HG03097 (cell line): ENCODE data around the gene IGF1.
"Not testable (repeated sequence)": the region's sequence is repeated elsewhere in the genome, so short reads cannot be mapped to it uniquely, and the experiment has no call there.

Experiments used
- ATAC-seq: cut with Tn5 transposase; IDR thresholded peaks from one replicate; pipeline ENCODE4 v1.9.1; 2021; ENCODE audit not compliant: unreplicated experiment, low FRiP score

The IGF1 gene

DNA sequence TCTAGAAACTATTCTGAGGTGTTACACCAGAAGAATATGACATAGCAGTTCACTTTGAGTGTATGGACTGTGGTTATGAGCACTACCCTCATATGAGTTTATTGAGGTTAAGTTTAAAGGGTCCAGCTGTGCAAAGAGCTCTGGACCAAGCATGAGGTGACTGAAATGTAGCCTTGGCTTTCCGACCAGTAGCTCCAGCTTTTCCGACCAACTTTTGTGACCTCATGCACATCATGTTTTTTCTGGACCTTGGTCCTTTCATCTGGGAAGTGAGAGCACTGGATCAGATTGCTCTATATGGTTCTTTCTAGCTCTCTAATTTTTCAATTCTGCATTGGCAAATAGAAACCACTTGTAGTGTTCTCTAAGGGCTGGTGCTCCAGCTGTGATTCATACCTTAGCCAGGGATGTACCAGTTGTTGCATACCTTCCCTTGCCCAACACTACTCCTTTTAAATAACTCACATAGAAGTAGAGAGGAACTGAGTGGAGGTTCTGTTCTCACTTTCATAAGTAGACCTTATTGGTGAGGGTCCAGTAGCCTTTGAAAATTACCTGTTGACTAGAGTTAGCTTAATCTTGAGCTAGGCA, 16.6 kb downstream of the IGF1 start:
- ATAC-seq: no peak

DNA sequence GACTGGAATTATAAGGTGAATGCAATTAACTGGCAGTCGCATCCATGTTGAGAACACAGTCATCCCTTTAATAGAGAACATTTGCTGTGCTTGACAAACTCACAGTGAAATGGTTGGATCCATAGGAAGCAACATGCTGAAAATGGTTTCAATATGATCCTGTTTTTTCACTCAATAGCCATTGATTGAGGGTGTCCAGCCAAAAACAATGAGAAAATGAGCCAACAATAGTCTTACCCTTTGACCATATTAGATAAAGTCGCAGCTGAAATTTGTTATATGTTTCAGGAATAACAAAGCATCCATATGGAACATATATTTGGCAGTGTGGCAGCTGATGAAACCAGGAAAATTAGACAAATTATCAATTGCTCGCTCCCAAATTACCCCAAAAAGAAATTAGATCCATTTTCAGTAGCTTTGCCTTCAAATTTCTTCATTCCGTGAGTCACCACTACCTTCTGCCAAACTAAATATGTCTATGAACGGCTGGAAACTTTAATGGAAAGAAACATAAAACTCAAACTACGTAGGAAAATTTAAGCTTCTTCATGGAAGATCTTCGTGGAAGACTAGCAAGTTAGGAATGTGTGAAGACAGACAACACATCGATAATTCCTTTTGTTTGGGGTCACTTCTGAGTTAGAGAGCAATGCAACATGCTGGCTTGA, 17.4 kb downstream of the IGF1 start:
- no peak for ATAC-seq

- no peak for ATAC-seq
Measured at GRCh38 chr12:102462386-102462785, 18.0 kb downstream of the IGF1 start.

DNA sequence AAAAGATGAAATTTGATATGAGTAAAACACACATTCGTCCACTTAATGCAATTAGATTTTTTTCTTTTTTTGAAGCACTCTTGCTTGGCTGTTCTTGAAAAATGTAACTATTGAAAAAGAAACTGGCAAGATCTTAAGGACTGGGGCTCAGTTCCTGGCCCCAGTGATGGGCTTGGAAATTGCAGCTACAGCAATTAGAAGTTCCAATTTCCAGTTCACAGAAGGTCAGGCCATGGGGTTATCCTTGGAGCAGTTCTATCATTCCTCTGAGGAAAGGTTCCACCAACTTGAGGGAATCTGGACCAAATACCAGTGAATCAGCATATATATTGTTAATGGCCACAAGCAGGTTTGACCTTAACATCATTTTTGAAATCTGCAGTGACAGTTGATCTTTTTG, 18.9 kb downstream of the IGF1 start:
- no peak for ATAC-seq

DNA sequence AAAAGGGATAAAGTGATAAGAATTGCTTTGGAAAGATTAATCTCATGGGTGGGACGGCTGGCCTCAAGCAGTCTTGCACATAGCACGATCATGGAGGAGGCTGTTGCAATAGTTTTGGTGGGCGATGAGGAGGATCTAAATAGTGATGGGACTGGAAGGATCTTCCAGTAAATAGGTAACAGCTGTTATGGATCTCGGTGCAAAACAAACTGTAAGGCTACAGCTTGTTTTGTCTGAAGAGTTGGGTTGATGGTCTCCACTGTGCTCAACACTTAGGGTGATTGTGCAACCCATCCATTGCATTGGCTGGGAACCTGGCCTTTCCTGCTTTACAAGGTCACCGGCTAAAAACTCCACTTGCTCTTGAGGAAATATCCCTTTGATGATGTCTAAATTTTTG, 21.0 kb downstream of the IGF1 start:
- ATAC-seq: no peak

GRCh38 chr12:102454808-102455760, 25.3 kb downstream of the IGF1 start:
- no peak for ATAC-seq

- ATAC-seq: no peak
Measured at GRCh38 chr12:102454330-102454729, 26.0 kb downstream of the IGF1 start.

- no peak for ATAC-seq
Measured at GRCh38 chr12:102452605-102453004, 27.8 kb downstream of the IGF1 start.

GRCh38 chr12:102449018-102449417, 31.3 kb downstream of the IGF1 start:
- ATAC-seq: not testable (repeated sequence)

- not testable (repeated sequence) for ATAC-seq
Measured at GRCh38 chr12:102447426-102447825, 32.9 kb downstream of the IGF1 start.

DNA sequence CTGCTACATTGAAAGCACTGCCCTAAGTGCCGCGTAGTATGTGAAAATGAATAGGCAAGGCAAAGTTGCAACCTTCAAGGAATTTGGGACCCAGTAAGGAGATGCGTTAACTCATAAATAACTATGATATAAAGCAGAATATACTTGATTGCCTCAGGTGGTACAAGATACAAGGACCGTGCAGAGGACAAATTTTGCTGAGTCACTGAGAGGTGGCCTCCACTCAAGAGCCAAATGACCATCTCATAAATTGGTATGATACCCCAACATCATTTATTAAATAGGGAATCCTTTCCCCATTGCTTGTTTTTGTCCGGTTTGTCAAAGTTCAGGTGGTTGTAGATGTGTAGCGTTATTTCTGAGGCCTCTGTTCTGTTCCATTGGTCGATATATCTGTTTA, 35.7 kb downstream of the IGF1 start:
- no peak for ATAC-seq

- ATAC-seq: no peak
Measured at GRCh38 chr12:102444093-102444492, 36.3 kb downstream of the IGF1 start.

- no peak for ATAC-seq
Measured at GRCh38 chr12:102441077-102441596, 39.2 kb downstream of the IGF1 start.

DNA sequence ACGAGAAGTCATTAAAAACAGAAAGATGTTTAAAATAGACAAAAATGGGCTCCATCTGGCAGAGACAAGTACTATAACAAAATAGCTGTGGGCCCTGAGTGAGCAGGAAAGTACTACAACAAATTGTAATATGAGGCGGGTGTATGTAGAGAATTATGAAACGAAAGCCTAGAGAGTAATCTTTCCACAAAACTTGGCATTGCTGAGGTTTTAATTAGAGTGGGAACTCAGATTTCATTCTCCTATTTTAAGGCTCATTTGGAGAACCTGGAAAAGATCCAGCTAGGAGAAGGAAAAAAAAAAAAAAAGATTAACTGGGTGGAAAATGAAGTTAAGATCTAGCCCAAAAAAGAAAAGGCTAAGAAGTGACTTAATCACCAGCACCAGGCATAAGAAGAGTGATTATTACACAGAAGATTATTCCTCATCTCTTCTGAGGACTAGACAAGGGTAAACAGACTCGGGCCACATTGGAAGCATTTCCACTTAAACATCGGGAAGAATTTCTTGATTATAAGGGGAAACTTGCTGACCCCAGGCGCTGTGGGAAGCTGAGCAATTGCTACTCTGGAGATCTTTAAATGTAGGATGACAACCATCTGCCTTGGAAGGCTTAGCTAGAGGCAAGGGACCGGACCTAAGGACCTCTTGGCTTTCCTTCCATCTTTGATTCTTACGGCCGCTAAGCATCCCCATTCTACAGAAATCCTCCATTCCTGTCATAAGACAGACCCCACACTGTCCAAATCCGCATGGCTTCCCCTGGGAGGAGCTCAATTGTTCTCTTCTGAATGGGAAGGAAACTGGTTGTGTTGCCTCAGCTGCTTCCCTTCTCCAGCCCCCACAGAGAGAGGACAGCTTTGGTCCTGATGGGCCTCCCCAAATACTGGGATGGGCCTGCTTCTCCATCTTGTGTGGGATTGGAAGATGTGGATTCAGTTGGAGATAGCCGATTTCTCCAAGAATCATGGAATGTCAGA, 40.6 kb downstream of the IGF1 start:
- ATAC-seq: no peak

DNA sequence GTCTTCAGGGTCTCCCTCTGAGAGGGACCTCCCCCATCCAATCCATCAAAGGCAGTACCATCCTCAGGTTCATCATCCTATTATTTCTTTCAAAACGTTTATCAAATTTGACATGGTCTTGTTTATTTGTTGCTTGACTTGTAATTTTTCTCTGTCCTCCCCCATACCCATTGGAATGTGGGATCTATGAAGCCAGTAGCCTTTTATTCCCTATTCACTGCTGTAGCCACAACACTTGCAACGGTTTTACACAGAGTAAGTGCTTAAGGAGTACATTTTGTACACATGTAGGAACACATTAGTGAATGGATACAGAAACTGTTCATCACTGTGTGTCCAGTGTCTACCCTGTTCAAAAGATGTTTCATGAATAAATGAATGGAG, 41.5 kb downstream of the IGF1 start:
- ATAC-seq: no peak

GRCh38 chr12:102438047-102438826, 42.1 kb downstream of the IGF1 start:
- no peak for ATAC-seq

DNA sequence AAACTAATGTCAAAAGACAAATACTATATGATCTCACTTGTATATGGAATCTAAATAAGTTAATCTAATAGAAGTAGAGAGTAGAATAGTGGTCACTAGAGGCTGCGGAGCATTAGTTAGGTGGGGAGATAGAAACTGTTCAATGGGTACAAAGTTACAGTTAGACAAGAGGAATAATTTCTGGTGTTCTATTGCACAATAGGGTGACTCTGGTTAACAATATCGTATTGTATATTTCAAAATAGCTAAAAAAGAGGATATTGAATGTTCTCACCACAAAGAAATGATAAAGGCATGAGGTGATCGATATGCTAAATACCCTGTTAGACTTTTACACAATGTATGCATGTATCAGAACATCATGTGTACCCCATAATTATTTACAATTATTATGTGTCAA, 42.9 kb downstream of the IGF1 start:
- ATAC-seq: no peak

- no peak for ATAC-seq
Measured at GRCh38 chr12:102436867-102437266, 43.5 kb downstream of the IGF1 start.

DNA sequence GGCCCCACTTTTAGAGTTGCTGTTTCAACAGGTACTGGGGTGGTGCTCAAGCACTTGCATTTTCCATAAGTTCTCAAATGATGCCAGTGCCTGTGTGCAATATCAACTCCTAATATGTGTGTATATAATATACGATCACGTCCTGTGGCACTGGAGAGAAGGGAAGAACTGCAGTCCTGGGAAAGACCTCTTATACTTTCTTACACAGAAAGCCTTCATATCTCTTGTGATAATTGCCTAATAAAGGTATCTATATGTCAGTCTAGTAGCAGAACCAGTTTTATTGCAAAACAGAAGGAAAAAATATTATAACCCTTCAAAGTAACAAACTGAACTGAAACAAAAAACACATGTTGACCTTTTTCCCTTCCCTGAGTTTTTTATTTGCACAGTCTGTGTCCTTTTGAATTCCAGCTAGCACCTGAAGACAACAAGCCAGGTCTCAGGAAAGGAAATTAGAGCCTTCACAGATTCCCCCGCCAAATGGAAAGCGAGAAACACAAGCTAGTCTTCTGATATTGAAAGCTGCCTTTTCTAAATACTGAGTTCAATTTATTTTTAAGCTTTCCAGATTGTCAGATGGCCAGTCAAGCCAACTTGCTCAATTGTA, 44.4 kb downstream of the IGF1 start:
- ATAC-seq: no peak
